K562 (cell line): Measurements from ENCODE around the gene MAGI1. TPM values are rescaled to one million over a fixed set of nuclear protein-coding genes. Genes with fewer than 3 reads are reported as not detected.

ENCODE experiments used
- ATAC-seq: fragments of 200-7000 bp; cut with Tn5 transposase; 3 replicates; pipeline ENCODE4 v1.9.1; 2020; ENCODE audit warnings: moderate library complexity
- BruUV-seq: library from RNA; stranded (reverse); fragments of 400-500 nt; replicated peaks from 2 replicates; lab custom pipeline; 2021; lab: Mats Ljungman, UMichigan
- CTCF ChIA-PET: fragments of 300-600 bp; formaldehyde crosslinking; extraction: SDS; loops from one replicate; lab custom pipeline; 2021; ENCODE audit warnings: low intra/inter-chr PET ratio; lab: Yijun Ruan, JAX
- POLR2A ChIA-PET: fragments of 300-600, 350-650 bp; sonication (Branson Sonifier 250); formaldehyde crosslinking; extraction: SDS; loops from one replicate; lab custom pipeline; 2021; ENCODE audit warnings: antibody characterized with exemption, inconsistent platforms; lab: Yijun Ruan, JAX
- DNase-seq, 4 experiments: peaks; one replicate each; pipeline versions ENCODE4 v3.0.0 to v3.0.0-alpha.2; 2011 to 2018; ENCODE audit warnings: low spot score in 3 of 4, mixed read lengths in 3 of 4; ENCODE audit errors: extremely low read depth in 1 of 4
- FAIRE-seq: peaks from 2 replicates; lab custom pipeline; 2011; peaks lifted over from hg19 to GRCh38; lab: Jason Lieb, UNC
- H2AFZ ChIP-seq: 2 replicates; pipeline ENCODE4 v1.6.0; 2011; ENCODE audit warnings: low read depth, low read length, control low read depth, inconsistent platforms
- H3K27ac ChIP-seq: fragments of 200-600 bp; 3 replicates; pipeline ENCODE4 v1.8.0; 2011; ENCODE audit warnings: low read depth, mild to moderate bottlenecking, control low read depth, inconsistent platforms, low read length, moderate library complexity, mixed read lengths; ENCODE audit errors: extremely low read depth
- H3K27me3 ChIP-seq, 2 experiments: fragments of 300-600 bp in 1 of 2; 2 replicates in 1 of 2; 3 replicates in 1 of 2; pipeline versions ENCODE4 v1.6.0 to v1.8.0; 2011; ENCODE audit warnings: inconsistent platforms in 2 of 2, low read length in 2 of 2, mild to moderate bottlenecking in 1 of 2, mixed read lengths in 1 of 2, moderate library complexity in 1 of 2; ENCODE audit not compliant: control insufficient read depth in 2 of 2, insufficient read depth in 2 of 2
- H3K36me3 ChIP-seq: fragments of 300-600 bp; 3 replicates; pipeline ENCODE4 v1.8.0; 2011; ENCODE audit warnings: mild to moderate bottlenecking, low read length, inconsistent platforms; ENCODE audit not compliant: control insufficient read depth, insufficient read depth
- H3K4me1 ChIP-seq, 2 experiments: fragments of 200-600 bp in 1 of 2; replicated peaks in 1 of 2; 2 replicates in 1 of 2; 3 replicates in 1 of 2; pipeline versions ENCODE4 v1.5.1 to v1.8.0; 2011; ENCODE audit warnings: inconsistent platforms in 2 of 2, low read length in 2 of 2, mild to moderate bottlenecking in 1 of 2, mixed read lengths in 1 of 2, moderate library complexity in 1 of 2; ENCODE audit not compliant: control insufficient read depth in 2 of 2, insufficient read depth in 2 of 2
- H3K4me2 ChIP-seq: 2 replicates; pipeline ENCODE4 v1.6.1; 2011; ENCODE audit warnings: low read length, control low read depth, inconsistent platforms, mixed read lengths; ENCODE audit not compliant: insufficient read depth
- H3K4me3 ChIP-seq: fragments of 200-600 bp; sonication (generic), shearing (Covaris generic); 2 replicates; pipeline ENCODE4 v1.5.1; 2016; ENCODE audit warnings: control low read depth, inconsistent platforms
- H3K79me2 ChIP-seq: fragments of 200-600 bp; 3 replicates; pipeline ENCODE4 v1.8.0; 2011; ENCODE audit warnings: low read length, inconsistent platforms; ENCODE audit not compliant: control insufficient read depth, insufficient read depth
- H3K9ac ChIP-seq, 2 experiments: 2 replicates each; pipeline versions ENCODE4 v1.6.0 to v1.6.1; 2011; ENCODE audit warnings: low read depth in 2 of 2, low read length in 2 of 2, control low read depth in 1 of 2, inconsistent platforms in 1 of 2, mild to moderate bottlenecking in 1 of 2, mixed read lengths in 1 of 2; ENCODE audit not compliant: insufficient read depth in 1 of 2
- H3K9me1 ChIP-seq: one replicate; pipeline ENCODE4 v1.6.0; 2011; ENCODE audit warnings: inconsistent platforms, mild to moderate bottlenecking, low read length, moderate library complexity; ENCODE audit not compliant: control insufficient read depth, insufficient read depth
- H3K9me3 ChIP-seq: replicated peaks from 2 replicates; pipeline ENCODE4 v1.5.1; 2011; ENCODE audit warnings: low read depth, low read length, inconsistent platforms; ENCODE audit not compliant: control insufficient read depth, insufficient read depth
- H4K20me1 ChIP-seq: replicated peaks from 2 replicates; pipeline ENCODE4 v1.6.1; 2011; ENCODE audit warnings: low read length, inconsistent platforms, mixed read lengths; ENCODE audit not compliant: control insufficient read depth, insufficient read depth
- ESRRB ChIP-seq: fragments of 250-450 bp; sonication (Bioruptor Pico); IDR thresholded peaks from 2 replicates; pipeline ENCODE4 v1.5.0; 2020; ENCODE audit warnings: mild to moderate bottlenecking, moderate library complexity, borderline replicate concordance
- KLF6 ChIP-seq: fragments of 250-450 bp; sonication (Bioruptor Pico); IDR thresholded peaks from 2 replicates; pipeline ENCODE4 v1.4.0; 2020; ENCODE audit warnings: mild to moderate bottlenecking, moderate library complexity, borderline replicate concordance
- NFE2 ChIP-seq: IDR thresholded peaks from 2 replicates; pipeline ENCODE4 v1.6.1; 2014; ENCODE audit warnings: antibody characterized with exemption, low read depth
- TCF3 ChIP-seq: sonication (generic); formaldehyde crosslinking; IDR thresholded peaks from 2 replicates; pipeline ENCODE4 v1.4.0; 2020; ENCODE audit warnings: mild to moderate bottlenecking, missing genetic modification reagents
- THAP12 ChIP-seq: fragments of 250-450 bp; sonication (Bioruptor Pico); IDR thresholded peaks from 2 replicates; pipeline ENCODE4 v1.9.0; 2021; ENCODE audit warnings: mild to moderate bottlenecking, inconsistent platforms
- ZBTB1 ChIP-seq: sonication (generic); formaldehyde crosslinking; IDR thresholded peaks from 2 replicates; pipeline ENCODE4 v1.8.1; 2023; ENCODE audit warnings: missing genetic modification reagents, low read depth, mild to moderate bottlenecking, borderline replicate concordance
- WGBS: fragments of 100-300 bp; shearing (Covaris generic); methylation state at CpG from one replicate; pipeline ENCODE4 v1.1.6; 2016; ENCODE audit warnings: low coverage, mixed read lengths; ENCODE audit not compliant: insufficient coverage; ENCODE audit errors: missing lambda C conversion rate; 5-methylcytosine and 5-hydroxymethylcytosine counted together
- in situ Hi-C: fragments of 300-500 bp; cut with MboI; formaldehyde crosslinking; loops from 4 replicates; pipeline ENCODE4 v1.15.0; 2018; ENCODE audit warnings: inconsistent platforms, mixed read lengths
- intact Hi-C: fragments of 100-400 bp; cut with micrococcal nuclease; formaldehyde crosslinking; loops from 2 replicates; pipeline ENCODE4 v1.14.2; 2022
- polyA plus RNA-seq, 8 experiments: library from polyadenylated mRNA; depleted of rRNA in 4 of 8; stranded (reverse) in 5 of 8; unstranded in 3 of 8; fragments of >200 nt; fragmentation: Nextera tagmentation in 2 of 8; fragmentation: Illumina TruSeq in 1 of 8; extraction: Ambion mirVana in 2 of 8; extraction: Trizol in 1 of 8; gene quantifications; 2 replicates each; pipeline versions ENCODE4 v1.2.1 to v1.2.3, GENCODE V29; 2011 to 2014; ENCODE audit warnings: inconsistent platforms in 1 of 8, missing spikeins in 1 of 8
- total RNA-seq, 7 experiments: library from RNA; depleted of rRNA in 6 of 7; stranded (reverse); fragments of >200 nt in 6 of 7; fragmentation: Illumina TruSeq in 2 of 7; extraction: Trizol in 2 of 7; gene quantifications; 2 replicates each; pipeline versions ENCODE4 v1.2.1 to v1.2.3, GENCODE V29; 2011 to 2021; ENCODE audit warnings: low replicate concordance in 1 of 7

Gene MAGI1
- total and polyA plus RNA-seq, 9 of the 15 experiments (the other 6 are each of a cell fraction or from before 2014, with no cell fraction given), result 7.8 to 59.4 (median 43.2) TPM

- no peak overlapping the region for H3K4me2 ChIP-seq
- H3K9ac ChIP-seq, result no peak overlapping the region
- H3K27ac ChIP-seq, result no peak overlapping the region
- no peaks in the 10 kb centered on the region for H3K79me2 ChIP-seq
- ATAC-seq, result no peak
- TF ChIP-seq THAP12 (CRISPR knock-in tag) (no peak), ZBTB1 (no peak), ESRRB (CRISPR knock-in tag) (no peak), NFE2 (no peak), KLF6 (CRISPR knock-in tag) (no peak), TCF3 (CRISPR knock-in tag) (no peak)
- H3K4me3 ChIP-seq, result no peak overlapping the region
- no TSS peak for BruUV-seq
- no peak for FAIRE-seq
- no peaks in the 10 kb centered on the region for H3K9me1 ChIP-seq
- WGBS, result 41% methylated on average over 6 of the region's 6 CpGs
- in situ Hi-C loops (no loop called here), intact Hi-C loops (no loop called here)
- H3K4me1 ChIP-seq, result no peaks in the 10 kb centered on the region; a peak in 1 of 5 replicates
- no peaks in the 10 kb centered on the region for H3K27me3 ChIP-seq
- H3K36me3 ChIP-seq, result no peaks in the 10 kb centered on the region
- H4K20me1 ChIP-seq, result no peaks in the 10 kb centered on the region
- no peak overlapping the region for H2AFZ ChIP-seq
- H3K9me3 ChIP-seq, result no peaks in the 10 kb centered on the region
- DNase-seq, result no peak
- ChIA-PET CTCF (no interaction called here), POLR2A (no interaction called here)
Observed at GRCh38 chr3:65714134-65714533, 324.6 kb downstream of the MAGI1 start.
